Activated gamma-delta T cell treated with anti-CD3 and anti-CD28 coated beads, Interleukin-2, amount 50 U/mL, for 16 hours (primary cell): ENCODE measurements around the gene NPY4R.
"Not testable (repeated sequence)": the region's sequence is repeated elsewhere in the genome, so short reads cannot be mapped to it uniquely, and the experiment has no call there.

Experiments
- DNase-seq: peaks from one replicate; pipeline ENCODE4 v3.0.0-alpha.2; 2020; ENCODE audit warnings: low read depth

NPY4R gene

DNA sequence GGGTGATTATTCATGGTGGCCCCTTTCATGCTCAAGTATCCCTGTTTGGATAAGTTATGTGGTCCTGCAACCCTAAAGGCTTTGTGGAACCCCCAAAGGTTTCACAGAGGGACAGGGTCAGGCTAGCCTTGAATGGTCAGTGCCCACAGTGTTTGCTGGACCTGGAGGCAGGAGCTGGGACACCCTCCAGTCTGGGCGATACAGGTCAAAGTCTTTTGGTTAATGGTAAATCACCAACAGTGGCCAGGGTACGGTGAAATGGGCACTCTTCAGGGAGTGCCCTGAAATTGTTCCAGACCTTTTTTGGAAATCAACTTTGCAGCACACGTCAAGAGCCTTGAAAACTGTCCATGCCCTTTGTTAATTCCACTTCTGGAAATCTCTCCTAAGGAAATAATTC lies 8.7 kb downstream of the NPY4R start:
- DNase-seq, result not testable (repeated sequence)

- not testable (repeated sequence) for DNase-seq
Measured at GRCh38 chr10:46455992-46456391, 9.8 kb downstream of the NPY4R start.

DNA sequence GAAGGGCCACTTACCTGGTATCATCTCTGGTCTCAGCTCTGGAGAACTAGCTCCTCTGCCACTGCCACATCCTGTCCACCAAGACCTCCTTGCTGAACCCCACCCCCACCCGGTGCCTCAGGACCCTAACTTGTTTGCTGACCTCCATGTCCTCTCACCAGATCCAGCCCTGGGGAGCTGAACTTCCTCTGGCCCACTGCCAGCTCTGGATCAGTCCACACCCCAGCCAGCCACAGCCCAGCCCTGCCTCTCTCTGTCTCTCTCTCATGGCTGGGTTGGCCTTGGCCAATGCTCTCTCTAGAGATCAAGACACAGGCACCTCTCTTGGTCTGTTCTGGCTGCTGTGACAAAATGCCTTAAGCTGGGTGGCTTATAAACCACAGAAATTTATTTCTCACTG lies 14.4 kb downstream of the NPY4R start:
- not testable (repeated sequence) for DNase-seq

DNA sequence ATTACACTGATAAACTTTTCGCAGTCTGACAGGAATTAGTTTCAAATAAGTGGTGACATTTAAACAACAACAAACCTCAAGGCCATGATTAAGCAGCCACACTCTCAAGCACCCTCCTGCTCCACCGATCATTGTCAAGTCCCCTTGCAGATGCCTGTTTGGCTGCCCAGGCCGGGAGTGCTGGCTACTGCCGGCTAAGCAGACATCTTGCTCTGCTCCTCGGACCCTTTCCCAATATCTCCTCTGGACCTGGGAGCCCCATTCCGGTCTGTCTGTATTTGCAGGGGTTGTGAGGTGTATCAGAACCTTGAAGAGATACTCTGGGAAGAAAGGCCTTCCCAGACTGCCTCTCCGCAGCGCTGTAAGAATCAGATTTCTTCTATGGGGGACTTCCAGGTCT lies 14.9 kb downstream of the NPY4R start:
- DNase-seq, result not testable (repeated sequence)

DNA sequence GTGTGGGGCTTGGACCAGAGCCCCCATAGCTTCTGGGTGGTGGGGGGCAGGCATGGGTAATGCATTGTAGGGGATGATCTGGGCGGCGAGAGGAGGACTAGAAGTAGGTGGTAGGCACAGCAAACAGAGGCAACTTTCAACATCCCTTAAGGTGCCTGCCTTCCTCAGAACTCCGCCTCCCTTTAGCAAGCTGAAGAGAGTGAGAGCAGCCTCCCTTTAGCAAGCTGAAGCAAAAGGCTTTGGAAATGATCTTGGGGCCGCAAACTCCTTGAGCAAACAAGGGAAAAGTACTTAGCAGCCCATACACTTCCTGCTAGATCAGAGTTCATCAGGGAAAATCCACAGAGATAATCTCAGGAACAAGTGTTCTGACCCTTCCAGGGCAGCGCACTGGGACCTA lies 18.3 kb downstream of the NPY4R start:
- not testable (repeated sequence) for DNase-seq

GRCh38 chr10:46445389-46446122 lies 20.2 kb downstream of the NPY4R start:
- not testable (repeated sequence) for DNase-seq

- DNase-seq, result not testable (repeated sequence)
Measured at GRCh38 chr10:46443422-46443821, 22.3 kb downstream of the NPY4R start.

DNA sequence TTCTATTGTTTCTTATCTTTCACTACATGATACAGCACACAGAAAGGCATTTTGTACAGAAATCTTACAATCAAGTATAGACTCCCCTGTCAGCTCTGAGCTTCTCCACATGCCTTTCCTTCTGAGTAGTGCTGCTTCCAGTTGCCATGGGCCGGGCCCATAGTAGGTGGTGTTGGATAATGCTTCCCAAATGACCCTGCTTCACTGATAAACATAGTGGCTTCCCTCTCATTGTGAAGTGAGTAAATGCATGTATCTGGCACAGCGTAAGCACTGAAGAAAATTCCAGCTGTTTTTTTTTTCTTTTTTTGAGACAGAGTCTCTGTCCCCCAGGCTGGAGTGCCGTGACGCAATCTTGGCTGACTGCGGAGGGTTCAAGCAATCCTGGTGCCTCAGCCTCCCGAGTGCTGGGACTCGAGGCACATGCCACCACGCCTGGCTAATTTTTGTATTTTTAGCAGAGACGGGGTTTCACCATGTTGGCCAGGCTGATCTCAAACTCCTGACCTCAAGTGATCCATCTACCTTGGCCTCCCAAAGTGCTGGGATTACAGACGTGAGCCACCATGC lies 23.0 kb downstream of the NPY4R start:
- not testable (repeated sequence) for DNase-seq

GRCh38 chr10:46441837-46442278 lies 23.9 kb downstream of the NPY4R start:
- DNase-seq, result not testable (repeated sequence)

DNA sequence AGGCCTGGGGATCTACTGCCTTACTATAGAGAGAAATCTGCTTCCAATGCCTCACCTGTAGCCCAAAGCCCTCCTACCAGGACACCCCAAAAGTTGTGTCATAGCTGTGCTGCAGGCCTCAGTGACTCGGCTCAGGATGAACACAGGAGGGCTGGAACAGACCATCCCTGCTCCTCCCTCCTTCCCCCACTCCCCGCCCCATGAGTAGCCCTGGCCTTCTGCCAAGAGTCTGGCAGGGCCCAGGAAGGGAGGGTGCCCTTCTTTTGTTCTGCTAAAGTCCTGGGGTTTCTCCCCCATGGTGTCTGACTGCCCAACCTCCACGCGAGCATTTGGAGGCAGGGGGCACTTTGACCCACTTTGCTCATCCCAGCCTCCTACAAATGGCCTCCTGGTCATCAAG lies 24.8 kb downstream of the NPY4R start:
- DNase-seq, result not testable (repeated sequence)

- DNase-seq, result not testable (repeated sequence)
Measured at GRCh38 chr10:46423550-46423949, 42.2 kb downstream of the NPY4R start.

DNA sequence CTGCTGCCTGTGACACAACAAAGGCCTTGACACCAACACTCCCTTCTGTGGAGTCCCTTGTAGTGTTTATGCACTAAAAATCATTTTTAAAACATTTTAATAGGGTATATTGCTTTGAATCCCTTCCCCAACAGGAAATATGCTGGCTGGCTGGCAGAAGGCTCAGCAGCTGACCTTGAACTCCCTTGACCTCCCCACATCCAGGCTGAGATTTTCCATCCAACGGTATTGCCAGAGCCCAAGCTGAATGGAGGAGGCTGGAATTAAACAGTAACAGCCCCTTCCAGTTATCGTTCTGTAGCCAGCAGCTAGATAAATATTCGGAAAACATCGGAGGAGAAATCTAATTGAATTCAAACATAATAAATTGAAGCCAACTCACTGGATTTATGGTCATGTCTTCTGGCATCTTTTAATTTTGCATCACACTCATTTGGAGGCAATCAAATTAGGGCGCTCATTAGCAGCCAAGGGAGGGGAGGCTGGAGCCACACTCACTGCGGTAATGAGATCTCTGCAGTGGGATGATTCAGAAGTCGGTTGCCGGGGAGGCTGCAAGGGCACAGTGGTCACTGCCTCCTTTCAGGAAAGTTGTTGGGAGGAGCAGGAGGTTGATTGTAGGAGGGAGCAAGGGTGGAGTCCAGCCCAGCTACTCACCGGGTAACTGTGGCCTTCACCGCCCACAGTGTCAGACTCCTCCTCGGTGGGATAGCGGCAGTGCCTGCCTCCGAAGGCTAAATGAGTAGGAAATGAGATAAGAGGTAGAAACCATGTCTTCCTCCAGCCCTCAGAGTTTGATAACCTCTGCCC lies 46.0 kb downstream of the NPY4R start:
- not testable (repeated sequence) for DNase-seq

GRCh38 chr10:46418283-46418682 lies 47.5 kb downstream of the NPY4R start:
- not testable (repeated sequence) for DNase-seq

GRCh38 chr10:46415291-46415690 lies 50.5 kb downstream of the NPY4R start:
- DNase-seq, result not testable (repeated sequence)

- not testable (repeated sequence) for DNase-seq
Measured at GRCh38 chr10:46412665-46413064, 53.1 kb downstream of the NPY4R start.

DNA sequence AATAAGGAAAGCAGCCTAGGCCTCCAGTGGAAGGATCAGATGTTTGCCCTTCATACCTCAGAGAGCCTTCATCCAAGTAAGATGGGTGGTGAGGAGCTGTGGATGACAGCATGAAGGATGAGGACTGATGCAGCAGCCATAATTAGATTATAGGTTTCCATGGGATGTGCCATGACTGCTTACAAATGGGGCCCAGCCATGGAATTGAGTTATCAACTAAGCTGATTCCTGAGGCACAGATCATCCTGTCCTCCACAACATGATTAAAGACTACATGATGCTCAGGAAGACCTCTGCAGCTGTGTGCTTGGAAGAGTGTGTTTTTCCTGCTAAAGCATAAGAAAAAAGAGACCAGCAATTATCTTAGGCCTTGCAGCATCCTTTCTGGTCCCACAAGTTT lies 54.6 kb downstream of the NPY4R start:
- DNase-seq, result not testable (repeated sequence)
